Effector memory CD4-positive, alpha-beta T cell (primary cell): Measurements from ENCODE around the gene HS6ST3.

Experiments
- DNase-seq, 3 donors: peaks; one replicate each; pipeline ENCODE4 v3.0.0-alpha.2; 2020
- H3K27ac ChIP-seq: 2 replicates; pipeline ENCODE4 v1.7.0; 2013; ENCODE audit warnings: mild to moderate bottlenecking, low read length, moderate library complexity; ENCODE audit not compliant: insufficient read depth, poor library complexity, severe bottlenecking
- H3K27me3 ChIP-seq: replicated peaks from 2 replicates; pipeline ENCODE4 v1.7.0; 2013; ENCODE audit warnings: mild to moderate bottlenecking, low read length; ENCODE audit not compliant: insufficient read depth, control insufficient read depth, poor library complexity, severe bottlenecking
- H3K36me3 ChIP-seq: 2 replicates; pipeline ENCODE4 v1.7.0; 2013; ENCODE audit warnings: mild to moderate bottlenecking, low read length, moderate library complexity; ENCODE audit not compliant: control insufficient read depth, insufficient read depth
- H3K4me1 ChIP-seq: 2 replicates; pipeline ENCODE4 v1.7.0; 2013; ENCODE audit warnings: low read length, mild to moderate bottlenecking; ENCODE audit not compliant: control insufficient read depth, insufficient read depth, poor library complexity, severe bottlenecking
- H3K4me3 ChIP-seq: 2 replicates; pipeline ENCODE4 v1.7.0; 2013; ENCODE audit warnings: low read length, low read depth, mild to moderate bottlenecking; ENCODE audit not compliant: insufficient read depth, poor library complexity, severe bottlenecking
- H3K9me3 ChIP-seq: 2 replicates; pipeline ENCODE4 v1.7.0; 2013; ENCODE audit warnings: mild to moderate bottlenecking, low read length, moderate library complexity; ENCODE audit not compliant: control insufficient read depth

The HS6ST3 gene

GRCh38 chr13:96581741-96582140 is 491.8 kb downstream of the HS6ST3 start:
- Histone ChIP-seq H3K27ac (no peak overlapping the region), H3K9me3 (no peaks in the 10 kb centered on the region), H3K4me1 (no peaks in the 10 kb centered on the region), H3K36me3 (no peaks in the 10 kb centered on the region), H3K27me3 (no peaks in the 10 kb centered on the region), H3K4me3 (no peak overlapping the region)
- DNase-seq = no peak

GRCh38 chr13:96615252-96615651 is 525.3 kb downstream of the HS6ST3 start:
- Histone ChIP-seq H3K9me3 (peaks cover 3% of the 10 kb centered on the region), H3K27ac (no peak overlapping the region), H3K36me3 (no peaks in the 10 kb centered on the region), H3K27me3 (no peaks in the 10 kb centered on the region), H3K4me3 (no peak overlapping the region), H3K4me1 (no peaks in the 10 kb centered on the region)
- DNase-seq = no peak

GRCh38 chr13:96617528-96617927 is 527.6 kb downstream of the HS6ST3 start:
- Histone ChIP-seq H3K36me3 (no peaks in the 10 kb centered on the region), H3K27me3 (no peaks in the 10 kb centered on the region), H3K4me1 (no peaks in the 10 kb centered on the region), H3K4me3 (no peak overlapping the region), H3K9me3 (no peaks in the 10 kb centered on the region), H3K27ac (no peak overlapping the region)
- no peak for DNase-seq

- Histone ChIP-seq H3K4me1 (no peaks in the 10 kb centered on the region), H3K27ac (no peak overlapping the region), H3K36me3 (no peaks in the 10 kb centered on the region), H3K9me3 (no peaks in the 10 kb centered on the region), H3K27me3 (no peaks in the 10 kb centered on the region), H3K4me3 (no peak overlapping the region)
- no peak for DNase-seq
Observed at GRCh38 chr13:96621634-96622183, 531.8 kb downstream of the HS6ST3 start.

- Histone ChIP-seq H3K4me3 (no peak overlapping the region), H3K27me3 (no peaks in the 10 kb centered on the region), H3K27ac (no peak overlapping the region), H3K4me1 (no peaks in the 10 kb centered on the region), H3K36me3 (no peaks in the 10 kb centered on the region), H3K9me3 (no peaks in the 10 kb centered on the region)
- DNase-seq = no peak
Observed at GRCh38 chr13:96629331-96629730, 539.4 kb downstream of the HS6ST3 start.

- H3K27ac ChIP-seq = no peak overlapping the region
- no peaks in the 10 kb centered on the region for H3K9me3 ChIP-seq
- no peak overlapping the region for H3K4me3 ChIP-seq
- H3K27me3 ChIP-seq = no peaks in the 10 kb centered on the region
- H3K36me3 ChIP-seq = no peaks in the 10 kb centered on the region
- DNase-seq = no peak
- no peaks in the 10 kb centered on the region for H3K4me1 ChIP-seq
Observed at GRCh38 chr13:96632536-96633320, 542.8 kb downstream of the HS6ST3 start.

GRCh38 chr13:96636001-96636709 is 546.2 kb downstream of the HS6ST3 start:
- no peaks in the 10 kb centered on the region for H3K4me1 ChIP-seq
- DNase-seq = no peak

GRCh38 chr13:96637039-96637438 is 547.1 kb downstream of the HS6ST3 start:
- no peaks in the 10 kb centered on the region for H3K36me3 ChIP-seq
- H3K4me1 ChIP-seq = no peaks in the 10 kb centered on the region
- H3K27me3 ChIP-seq = no peaks in the 10 kb centered on the region
- H3K9me3 ChIP-seq = no peaks in the 10 kb centered on the region
- DNase-seq = no peak
- H3K27ac ChIP-seq = no peak overlapping the region
- H3K4me3 ChIP-seq = no peak overlapping the region

More at GRCh38 chr13:96636001-96636709, 546.2 kb downstream of the HS6ST3 start:
- no peak overlapping the region for H3K27ac ChIP-seq
- H3K4me3 ChIP-seq = no peak overlapping the region
- H3K27me3 ChIP-seq = no peaks in the 10 kb centered on the region
- no peaks in the 10 kb centered on the region for H3K36me3 ChIP-seq
- no peaks in the 10 kb centered on the region for H3K9me3 ChIP-seq

GRCh38 chr13:96646101-96646500 is 556.2 kb downstream of the HS6ST3 start:
- H3K4me3 ChIP-seq = no peak overlapping the region
- no peaks in the 10 kb centered on the region for H3K36me3 ChIP-seq
- H3K27me3 ChIP-seq = no peaks in the 10 kb centered on the region
- no peaks in the 10 kb centered on the region for H3K9me3 ChIP-seq
- no peaks in the 10 kb centered on the region for H3K4me1 ChIP-seq
- H3K27ac ChIP-seq = no peak overlapping the region
- no peak for DNase-seq
